Stromal cell of bone marrow (primary cell): ENCODE measurements around the gene NEURL4.
A peak's percentile ranks its signal among the peaks of the same experiment; 100 is the strongest.

ENCODE experiments used
- DNase-seq: peaks from one replicate; pipeline ENCODE4 v3.0.0-alpha.2; 2012; ENCODE audit warnings: low read depth

Gene NEURL4

DNA sequence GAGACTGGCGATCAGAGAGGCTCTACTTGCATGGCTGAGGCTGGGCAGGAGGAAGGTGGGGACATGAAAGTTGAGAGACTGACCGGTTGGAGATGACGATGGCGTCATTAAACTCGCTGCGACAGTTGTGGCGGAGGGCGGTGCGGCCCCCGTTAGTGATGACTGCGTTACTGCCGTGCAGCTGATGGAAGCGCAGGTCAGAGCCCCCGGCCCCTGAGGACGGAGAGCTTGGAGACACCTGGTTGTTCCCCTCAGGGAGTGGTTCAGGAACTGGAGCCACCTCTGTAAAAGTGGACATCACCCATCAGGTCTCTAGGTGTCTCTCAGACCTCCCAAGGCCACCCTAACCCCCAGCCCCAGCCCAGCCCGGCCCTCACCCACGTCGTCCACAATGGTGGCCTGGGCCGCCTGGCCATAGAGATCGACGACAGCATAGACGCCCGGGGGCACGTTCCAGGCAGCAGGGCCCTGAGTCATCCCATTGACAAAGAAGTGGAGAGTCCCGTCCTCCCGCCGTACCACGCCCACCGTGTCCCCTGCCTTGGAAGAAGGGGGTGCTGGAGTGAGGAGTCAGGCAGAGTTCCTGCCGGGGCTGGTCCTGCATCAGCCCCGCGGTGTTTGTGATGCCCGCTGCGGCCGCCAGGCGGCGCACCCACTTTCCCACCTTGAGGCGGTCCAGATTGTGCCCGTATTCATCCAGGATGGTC, 5.3 kb downstream of the NEURL4 start:
- peak; percentile 6 for DNase-seq

- DNase-seq = no peak
Measured at GRCh38 chr17:7322520-7323194, 6.5 kb downstream of the NEURL4 start.

- DNase-seq = no peak
Measured at GRCh38 chr17:7321466-7321865, 7.7 kb downstream of the NEURL4 start.

GRCh38 chr17:7318121-7318860, 10.8 kb downstream of the NEURL4 start:
- DNase-seq = no peak

DNA sequence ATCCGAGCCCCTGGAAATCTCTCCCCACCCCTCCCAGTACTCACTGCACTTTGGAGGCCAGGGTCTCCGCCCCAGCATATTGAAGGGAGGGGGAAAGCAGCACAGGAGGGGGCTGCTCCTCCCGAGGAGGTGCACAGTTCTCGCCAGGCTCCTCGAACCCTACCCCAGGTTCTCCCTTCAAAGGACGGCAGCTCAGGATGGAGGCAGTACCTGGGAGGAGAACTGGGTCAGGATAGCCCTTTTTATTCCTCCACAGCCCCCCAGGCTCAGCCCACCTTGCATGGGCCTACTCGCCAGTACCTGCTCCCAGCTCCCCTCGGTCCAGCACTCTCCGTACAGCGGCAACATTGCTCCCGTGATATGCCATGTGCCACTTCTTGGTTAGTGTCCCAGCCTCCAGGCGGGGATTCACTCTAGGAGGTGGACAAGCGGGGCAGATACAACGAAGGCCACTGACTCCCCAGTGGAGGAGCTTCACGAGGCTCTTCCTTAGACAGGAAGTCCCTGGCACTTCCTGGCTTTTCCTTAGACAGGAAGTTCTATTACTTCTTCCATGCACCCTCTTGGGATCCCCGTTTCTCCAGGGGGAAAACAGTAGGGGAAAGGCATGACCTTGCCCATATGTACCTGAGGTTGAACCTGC, 11.9 kb downstream of the NEURL4 start:
- no peak for DNase-seq

DNA sequence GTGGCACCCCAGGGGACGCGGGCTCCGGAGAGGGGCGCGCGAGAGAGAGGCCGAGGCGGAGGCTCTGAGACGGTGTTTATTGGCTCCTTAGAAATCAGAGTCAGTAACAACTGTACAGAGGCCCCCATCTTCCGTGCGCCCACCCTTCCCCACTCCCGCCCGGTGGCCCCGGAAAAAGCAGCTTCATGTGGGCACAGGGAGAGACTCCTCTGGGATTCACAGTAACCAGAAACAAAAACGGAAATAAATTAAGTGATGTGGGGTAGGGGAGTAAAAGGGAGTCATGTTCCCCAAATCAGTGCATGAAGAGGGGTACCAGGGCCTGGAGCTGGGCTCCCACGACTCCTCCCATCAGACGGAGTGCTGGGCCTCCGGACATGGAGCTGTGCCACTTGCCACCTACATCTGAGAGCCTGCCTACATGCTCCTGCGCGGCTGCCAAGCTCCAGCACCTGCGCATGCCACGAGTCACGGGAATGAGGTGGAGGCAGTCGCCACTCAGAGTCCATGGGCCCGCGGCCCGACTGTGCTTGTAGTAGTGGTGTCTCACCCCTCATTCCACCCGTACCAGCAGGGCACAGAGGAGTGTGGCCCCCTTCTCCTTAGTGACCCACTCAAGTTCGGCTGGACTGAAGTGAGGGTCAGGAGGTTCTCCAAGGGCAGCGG, 13.4 kb downstream of the NEURL4 start:
- no peak for DNase-seq

DNA sequence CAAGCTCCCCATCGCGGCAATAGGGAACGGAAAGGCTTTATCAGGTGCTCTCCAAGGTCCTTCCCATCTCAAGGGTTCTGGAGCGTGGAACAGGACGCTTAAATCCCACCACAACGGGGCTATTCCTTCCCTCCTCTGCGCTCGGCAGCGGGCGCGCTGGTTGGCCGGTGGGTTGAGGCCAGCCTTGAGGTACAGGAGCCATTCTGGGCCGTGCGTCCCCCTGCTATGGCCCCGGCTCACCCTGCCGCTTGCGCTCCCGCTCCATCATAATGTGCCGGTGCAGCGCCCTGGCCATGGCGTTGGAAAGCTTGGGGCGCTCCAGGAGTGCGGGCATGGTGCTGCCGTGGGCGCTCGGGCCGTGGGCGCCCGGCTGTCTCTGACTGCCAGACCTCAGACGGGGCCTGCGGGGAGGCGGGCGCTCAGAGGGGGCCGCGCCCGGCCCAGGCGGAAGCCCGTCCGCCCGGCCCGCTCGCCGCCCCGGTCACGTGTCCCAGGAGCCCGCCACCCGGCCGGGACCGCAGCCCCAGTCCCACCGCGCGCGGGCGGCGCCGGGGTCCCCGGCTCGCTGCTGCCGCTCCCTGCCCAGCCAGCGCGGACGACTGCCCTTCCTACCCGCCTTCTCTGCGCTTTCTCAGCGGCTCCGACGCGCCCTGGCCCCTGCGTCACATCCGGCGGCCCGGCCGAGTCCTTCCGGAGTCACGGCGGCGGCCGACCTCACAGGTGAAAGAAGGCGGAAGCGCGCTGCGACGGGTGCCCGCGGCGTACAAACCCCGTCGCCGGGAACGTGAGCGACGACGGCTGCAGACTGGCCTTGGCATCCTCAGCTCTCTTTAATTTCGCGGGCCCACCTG, 14.2 kb downstream of the NEURL4 start, which contains the start of gene GPS2:
GPS2 (minus strand) TSS at position 642 of the 851 bp plus-strand sequence; CDS start at position 334, 308 bp downstream.
- peak; percentile 61 for DNase-seq

GRCh38 chr17:7313890-7314718, 15.0 kb downstream of the NEURL4 start:
- no peak for DNase-seq

- DNase-seq = no peak
Measured at GRCh38 chr17:7313088-7313889, 15.8 kb downstream of the NEURL4 start.

GRCh38 chr17:7312432-7313087, 16.6 kb downstream of the NEURL4 start:
- DNase-seq = no peak

DNA sequence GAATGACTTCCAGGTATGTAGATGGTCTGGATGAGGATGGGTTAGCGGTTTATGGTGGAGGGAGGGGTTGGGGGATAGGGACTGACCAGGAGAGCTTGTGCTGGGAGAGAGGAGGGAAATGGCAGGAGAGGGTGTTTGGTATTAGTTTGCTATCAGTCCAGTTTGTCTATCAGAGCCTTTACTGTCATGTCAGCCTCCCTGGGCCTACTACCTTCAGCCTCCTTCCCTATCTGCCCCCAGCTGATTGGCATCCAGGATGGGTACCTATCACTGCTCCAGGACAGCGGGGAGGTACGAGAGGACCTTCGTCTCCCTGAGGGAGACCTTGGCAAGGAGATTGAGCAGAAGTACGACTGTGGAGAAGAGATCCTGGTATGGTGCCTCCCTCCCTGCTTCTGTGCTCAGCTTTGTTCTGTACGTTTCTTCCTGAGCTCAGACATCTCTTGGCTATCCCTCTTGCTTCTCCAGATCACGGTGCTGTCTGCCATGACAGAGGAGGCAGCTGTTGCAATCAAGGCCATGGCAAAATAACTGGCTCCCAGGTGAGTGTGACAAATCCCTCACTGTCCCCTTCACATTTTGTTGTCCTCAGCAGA, 17.9 kb downstream of the NEURL4 start:
- DNase-seq = no peak

GRCh38 chr17:7309628-7310027, 19.5 kb downstream of the NEURL4 start:
- no peak for DNase-seq

- DNase-seq = peak; percentile 81
Measured at GRCh38 chr17:7308625-7309433, 20.3 kb downstream of the NEURL4 start.

GRCh38 chr17:7307686-7308624, 21.2 kb downstream of the NEURL4 start:
- peak; percentile 13 for DNase-seq

- DNase-seq = peak; percentile 100
Measured at GRCh38 chr17:7306911-7307685, 22.0 kb downstream of the NEURL4 start, which contains the start of gene EIF5A. Gene EIF5A, plus strand, starts transcription at chr17:7307628. Its CDS starts 2,008 bp downstream, at chr17:7309636.
